CD4-positive, alpha-beta T cell treated with Interleukin-21 for 1 hour (primary cell): ENCODE results near the gene WDFY4.

Source experiments
- DNase-seq: peaks from one replicate; pipeline ENCODE4 v3.0.0-alpha.2; 2020

Gene WDFY4

GRCh38 chr10:48722153-48723145 is 37.8 kb downstream of the WDFY4 start:
- DNase-seq: no peak

GRCh38 chr10:48724127-48724526 is 39.5 kb downstream of the WDFY4 start:
- DNase-seq: no peak

- DNase-seq: no peak
Observed at GRCh38 chr10:48725708-48726107, 41.0 kb downstream of the WDFY4 start.

GRCh38 chr10:48727866-48728265 is 43.2 kb downstream of the WDFY4 start:
- DNase-seq: no peak

- no peak for DNase-seq
Observed at GRCh38 chr10:48729222-48729621, 44.5 kb downstream of the WDFY4 start.

- no peak for DNase-seq
Observed at GRCh38 chr10:48729941-48730457, 45.3 kb downstream of the WDFY4 start.

GRCh38 chr10:48731141-48731540 is 46.5 kb downstream of the WDFY4 start:
- DNase-seq: no peak

GRCh38 chr10:48731654-48732053 is 47.0 kb downstream of the WDFY4 start:
- DNase-seq: no peak

GRCh38 chr10:48733329-48733728 is 48.7 kb downstream of the WDFY4 start:
- no peak for DNase-seq

- no peak for DNase-seq
Observed at GRCh38 chr10:48735836-48736390, 51.2 kb downstream of the WDFY4 start.

- no peak for DNase-seq
Observed at GRCh38 chr10:48736596-48736995, 51.9 kb downstream of the WDFY4 start.

- no peak for DNase-seq
Observed at GRCh38 chr10:48737886-48738285, 53.2 kb downstream of the WDFY4 start.

- DNase-seq: no peak
Observed at GRCh38 chr10:48739170-48739569, 54.5 kb downstream of the WDFY4 start.

GRCh38 chr10:48740015-48740707 is 55.5 kb downstream of the WDFY4 start:
- no peak for DNase-seq

GRCh38 chr10:48740988-48741387 is 56.3 kb downstream of the WDFY4 start:
- no peak for DNase-seq

GRCh38 chr10:48742891-48743860 is 58.5 kb downstream of the WDFY4 start:
- DNase-seq: no peak

GRCh38 chr10:48744587-48744986 is 59.9 kb downstream of the WDFY4 start:
- no peak for DNase-seq

- DNase-seq: no peak
Observed at GRCh38 chr10:48745662-48746245, 61.1 kb downstream of the WDFY4 start.

- DNase-seq: no peak
Observed at GRCh38 chr10:48748573-48748972, 63.9 kb downstream of the WDFY4 start.

- DNase-seq: no peak
Observed at GRCh38 chr10:48749254-48749787, 64.6 kb downstream of the WDFY4 start.

GRCh38 chr10:48750019-48750418 is 65.3 kb downstream of the WDFY4 start:
- no peak for DNase-seq

- DNase-seq: no peak
Observed at GRCh38 chr10:48750991-48751390, 66.3 kb downstream of the WDFY4 start.
